ENCODE measurements around the gene UNC13A.

Gene UNC13A

GRCh38 chr19:17703824-17704463, 15.8 kb upstream of the UNC13A start:
- peak; percentile 66 to 72 for DNase-seq

- no peak for DNase-seq
Measured at GRCh38 chr19:17695198-17695597, 7.0 kb upstream of the UNC13A start.

GRCh38 chr19:17692566-17692965, 4.4 kb upstream of the UNC13A start:
- DNase-seq = no peak

- no peak for DNase-seq
Measured at GRCh38 chr19:17688853-17689595, 870 bp upstream of the UNC13A start.

- DNase-seq = no peak
Measured at GRCh38 chr19:17687141-17687856, 855 bp downstream of the UNC13A start.

- no peak for DNase-seq
Measured at GRCh38 chr19:17686592-17687024, 1.5 kb downstream of the UNC13A start.

- no peak for DNase-seq
Measured at GRCh38 chr19:17686023-17686521, 2.1 kb downstream of the UNC13A start.

- DNase-seq = no peak
Measured at GRCh38 chr19:17685451-17686022, 2.6 kb downstream of the UNC13A start.

- DNase-seq = no peak
Measured at GRCh38 chr19:17684256-17684655, 3.9 kb downstream of the UNC13A start.

GRCh38 chr19:17683078-17683477, 5.1 kb downstream of the UNC13A start:
- DNase-seq = no peak

- DNase-seq = no peak
Measured at GRCh38 chr19:17682273-17682672, 5.9 kb downstream of the UNC13A start.

- peak; percentile 14 to 18 for DNase-seq
Measured at GRCh38 chr19:17681505-17682125, 6.5 kb downstream of the UNC13A start.

GRCh38 chr19:17680230-17680722, 7.9 kb downstream of the UNC13A start:
- peak; percentile 62 to 80 for DNase-seq

GRCh38 chr19:17679526-17680229, 8.5 kb downstream of the UNC13A start:
- DNase-seq = no peak

GRCh38 chr19:17678836-17679235, 9.3 kb downstream of the UNC13A start:
- no peak for DNase-seq

- DNase-seq = no peak
Measured at GRCh38 chr19:17677002-17677401, 11.2 kb downstream of the UNC13A start.

GRCh38 chr19:17676295-17676694, 11.9 kb downstream of the UNC13A start:
- no peak for DNase-seq

- no peak for DNase-seq
Measured at GRCh38 chr19:17673937-17674799, 14.0 kb downstream of the UNC13A start.

GRCh38 chr19:17671906-17672305, 16.2 kb downstream of the UNC13A start:
- DNase-seq = peak; percentile 13 to 24

- no peak for DNase-seq
Measured at GRCh38 chr19:17669419-17669818, 18.7 kb downstream of the UNC13A start.

GRCh38 chr19:17665058-17665457, 23.1 kb downstream of the UNC13A start:
- DNase-seq = no peak

All from CD4-positive, alpha-beta T cell treated with Interleukin-4 for 1 hour (primary cell).